DMS79 treated with DMSO at 0.1 percent for 48 hours (cell line): ENCODE results near the gene RTN1.

Experiments used
- DNase-seq: peaks from one replicate; lab custom pipeline; 2025; lab: John Stamatoyannopoulos, UW

Gene RTN1

DNA sequence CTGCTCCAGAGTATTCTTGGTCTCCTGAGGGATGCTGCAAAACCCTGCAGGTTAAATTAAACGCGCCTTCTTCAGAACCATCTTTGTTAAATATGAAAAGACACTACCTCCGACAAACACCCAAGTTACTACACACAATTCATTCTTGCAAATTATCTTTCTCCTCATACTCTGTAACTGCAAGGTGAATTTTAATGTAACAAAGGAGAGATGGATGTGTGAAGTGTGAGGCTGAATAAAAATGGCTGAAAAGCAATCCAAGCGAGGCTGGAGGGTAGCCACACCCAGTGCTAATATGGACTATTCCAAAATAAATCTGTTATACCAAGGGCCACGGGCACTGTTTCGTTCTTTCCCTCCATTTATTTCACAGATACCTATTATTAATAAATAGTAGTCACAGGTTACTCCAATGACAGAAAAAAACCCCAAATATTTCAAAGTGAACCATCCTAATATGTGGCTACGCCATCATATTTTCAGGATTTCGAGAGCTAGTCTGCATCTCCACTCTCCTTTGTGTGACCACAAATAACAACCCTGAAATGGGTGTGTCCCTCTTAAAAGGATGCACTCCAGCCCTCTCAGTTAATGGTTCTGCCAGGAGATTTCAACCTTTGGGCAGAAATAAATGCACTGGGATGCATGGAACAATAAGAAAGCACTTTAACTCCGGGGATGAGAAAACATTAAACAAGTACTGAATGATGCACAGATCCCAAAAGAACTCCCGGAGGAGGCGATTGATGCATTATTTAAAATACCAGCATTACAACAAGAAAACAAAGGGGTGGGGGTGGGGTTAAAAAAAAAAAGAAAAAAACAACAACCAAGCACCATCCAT, 240.9 kb downstream of the RTN1 start:
- DNase-seq: peak; percentile 76

- DNase-seq: no peak
Measured at GRCh38 chr14:59627011-59627520, 243.5 kb downstream of the RTN1 start.

GRCh38 chr14:59622631-59623030, 247.9 kb downstream of the RTN1 start:
- DNase-seq: no peak

- no peak for DNase-seq
Measured at GRCh38 chr14:59619061-59619460, 251.5 kb downstream of the RTN1 start.

DNA sequence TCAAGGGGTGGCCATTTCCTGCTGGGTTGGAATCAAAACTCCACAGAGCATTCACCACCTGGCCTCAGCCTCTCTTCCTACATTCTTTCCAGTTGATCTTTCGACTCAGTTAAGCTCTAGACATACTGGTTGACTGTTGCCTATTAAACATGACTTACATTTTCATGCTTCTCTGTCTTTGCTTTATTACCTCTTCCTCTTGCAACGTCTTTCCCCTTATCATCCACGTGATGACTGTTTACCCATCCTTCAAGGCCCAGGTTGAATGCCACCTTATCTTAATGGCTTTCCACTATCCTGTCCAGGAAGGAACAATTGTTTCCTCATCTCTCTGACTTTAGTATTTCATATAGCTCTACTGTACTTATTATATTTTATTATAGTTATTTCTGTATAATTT, 269.5 kb downstream of the RTN1 start:
- DNase-seq: no peak

DNA sequence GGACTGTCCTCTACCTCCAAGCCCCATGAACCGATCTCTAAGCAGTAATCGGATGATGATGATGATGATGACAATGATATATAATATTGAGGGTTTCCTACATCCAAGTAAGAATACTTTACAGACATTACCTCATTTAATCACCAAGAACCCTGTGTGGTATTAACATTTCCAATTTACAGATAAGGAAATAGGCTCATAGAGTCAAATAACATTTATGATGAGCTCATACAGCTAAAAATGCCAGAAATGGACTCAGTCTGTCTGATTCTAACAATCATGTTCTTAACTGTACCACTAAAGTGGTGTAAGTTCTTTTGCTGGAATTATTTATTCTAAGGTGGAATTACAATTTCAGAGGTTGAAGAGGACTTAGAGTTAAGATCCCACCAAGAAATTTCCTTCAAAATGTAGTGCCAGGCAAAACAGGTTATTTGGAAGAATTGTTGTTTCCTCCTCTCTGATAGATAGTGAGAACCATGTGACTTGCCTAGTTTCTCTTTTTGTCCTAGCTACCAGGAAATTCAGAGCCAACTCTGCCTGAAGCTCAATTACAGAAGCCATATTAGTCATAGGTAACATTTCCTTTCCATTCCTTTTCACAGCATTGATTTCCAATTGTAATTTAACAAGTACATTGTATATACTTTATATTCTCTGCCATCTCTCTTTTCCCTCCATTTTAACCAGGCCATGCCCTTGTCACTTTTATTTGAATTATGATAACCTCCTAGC, 270.2 kb downstream of the RTN1 start:
- no peak for DNase-seq

DNA sequence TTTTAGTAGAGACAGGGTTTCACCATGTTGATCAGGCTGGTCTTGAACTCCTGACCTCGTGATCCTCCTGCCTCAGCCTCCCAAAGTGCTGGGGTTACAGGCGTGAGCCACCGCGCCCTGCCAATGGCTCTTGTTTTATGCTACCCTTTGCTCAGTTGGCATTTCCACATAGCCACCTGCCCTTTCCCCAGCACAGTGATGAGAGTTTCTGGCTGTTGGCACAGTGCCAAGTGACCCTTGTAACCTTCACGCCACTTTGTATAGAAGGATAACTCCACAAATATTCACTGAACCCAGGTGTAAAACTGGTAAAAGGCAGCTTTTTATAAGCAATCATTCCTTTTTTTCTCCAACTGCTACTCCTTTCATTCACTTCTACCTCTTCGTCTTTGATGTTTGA, 275.5 kb downstream of the RTN1 start:
- DNase-seq: no peak

DNA sequence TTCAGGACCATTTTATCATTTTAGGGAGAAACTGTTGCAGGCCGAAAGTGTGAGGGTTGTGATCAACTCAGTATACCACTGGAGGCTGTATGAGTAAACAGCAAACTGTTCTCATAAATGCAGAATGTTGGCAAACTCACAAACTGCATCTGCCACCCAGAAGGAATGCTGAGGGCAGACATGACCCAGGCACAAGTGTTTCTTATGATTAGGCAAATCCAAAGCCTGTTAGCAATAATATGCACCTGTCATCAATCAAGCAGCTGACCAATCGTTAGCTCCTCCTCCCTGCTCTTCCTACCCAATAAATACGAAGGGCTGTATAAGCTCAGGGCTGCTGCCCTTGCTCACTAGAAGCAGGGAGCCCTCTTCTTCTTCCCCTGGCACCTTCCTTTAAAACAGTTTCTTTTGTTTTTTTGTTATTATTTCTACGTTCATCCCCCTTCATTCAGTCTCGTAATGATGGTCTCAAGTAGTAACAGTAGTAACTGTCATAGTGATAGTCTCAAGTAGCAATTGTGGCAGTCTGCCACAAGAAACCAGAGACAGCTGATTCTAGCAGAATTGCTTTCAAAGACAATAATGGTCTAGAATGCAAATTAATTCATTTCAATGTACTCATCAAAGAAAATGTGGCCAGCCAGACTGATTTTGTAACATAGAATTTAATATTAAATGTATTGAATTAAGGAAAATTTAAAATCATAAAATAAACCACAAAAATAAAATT, 278.8 kb downstream of the RTN1 start:
- no peak for DNase-seq

GRCh38 chr14:59588101-59588500, 282.5 kb downstream of the RTN1 start:
- DNase-seq: no peak

DNA sequence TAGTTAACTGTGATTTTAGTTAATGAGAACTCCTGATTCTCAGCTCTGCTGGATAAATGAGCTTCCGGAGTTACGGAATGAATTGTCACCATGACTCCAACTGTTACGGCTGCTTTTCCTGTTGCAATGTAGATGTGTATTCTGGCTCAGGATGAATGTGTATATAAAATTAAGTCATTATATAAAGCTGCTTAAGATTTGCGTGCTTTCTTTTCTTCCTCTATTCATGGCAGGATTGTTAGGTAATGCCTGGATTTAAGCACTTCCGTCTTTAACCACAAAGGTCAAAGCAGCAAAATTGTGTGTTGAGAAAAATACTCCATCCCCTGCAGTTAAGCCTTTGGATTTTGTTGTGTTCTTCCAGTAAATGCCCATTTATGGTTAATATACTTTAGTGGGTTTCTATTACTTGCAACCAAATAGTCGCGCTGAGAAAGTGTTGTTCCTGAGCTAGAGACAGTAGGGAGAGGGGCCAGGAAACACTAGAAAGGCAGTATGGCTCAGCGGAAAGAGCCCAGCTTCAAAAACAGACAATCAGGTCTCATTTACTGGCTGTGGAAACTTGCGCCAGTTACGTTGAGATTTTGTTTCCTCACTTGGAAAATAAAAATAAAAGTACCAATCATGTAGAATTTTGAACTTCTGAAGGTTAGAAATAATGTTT, 284.6 kb downstream of the RTN1 start:
- no peak for DNase-seq

- DNase-seq: no peak
Measured at GRCh38 chr14:59583755-59584154, 286.8 kb downstream of the RTN1 start.

DNA sequence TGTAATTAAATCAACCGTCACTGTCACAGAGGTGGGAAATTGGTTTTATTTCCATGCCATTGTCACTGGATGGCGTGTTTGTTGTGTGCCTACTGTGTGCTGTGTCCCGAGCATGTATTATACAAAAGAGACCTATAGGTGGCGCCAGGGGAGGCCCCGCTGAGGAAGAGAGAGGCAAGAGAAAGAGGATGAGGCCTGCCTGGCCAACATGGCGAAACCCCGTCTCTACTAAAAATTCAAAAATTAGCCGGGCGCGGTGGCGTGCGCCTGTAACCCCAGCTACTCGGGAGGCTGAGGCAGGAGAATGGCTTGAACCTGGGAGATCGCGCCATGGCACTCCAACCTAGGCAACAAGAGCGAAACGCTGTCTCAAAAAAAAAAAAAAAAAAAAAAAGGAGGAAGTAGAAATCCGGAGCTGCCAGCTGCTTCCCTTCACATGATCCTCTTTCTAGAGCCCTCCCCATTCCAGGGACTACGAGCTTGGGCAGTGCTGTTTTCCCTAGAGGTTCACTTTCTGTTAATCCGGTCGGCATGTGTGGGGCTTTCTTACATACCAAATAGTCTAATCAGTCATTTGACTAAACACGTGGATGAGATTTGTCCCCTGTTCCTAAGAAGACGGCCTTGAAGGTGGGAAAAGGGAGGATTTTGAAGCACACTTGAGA, 287.6 kb downstream of the RTN1 start:
- DNase-seq: no peak

DNA sequence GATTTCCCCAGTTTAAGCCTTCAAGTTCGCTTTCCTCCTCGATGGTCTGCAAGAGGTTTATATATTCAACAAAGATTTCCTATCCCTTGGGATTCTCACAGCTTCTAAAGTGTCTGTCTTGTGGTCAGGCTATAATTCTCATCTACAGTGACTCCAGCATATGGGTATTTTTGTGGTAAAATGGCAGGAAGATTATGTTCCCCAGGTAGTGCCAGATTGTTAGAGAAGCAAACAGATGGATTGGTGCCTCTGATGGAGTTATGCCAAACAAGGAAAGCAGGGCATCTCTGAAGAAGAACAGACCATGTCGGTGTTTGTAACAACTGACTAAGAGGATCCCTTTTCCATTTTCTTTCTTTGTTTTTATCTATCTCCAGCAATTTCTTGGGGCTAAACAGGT, 288.4 kb downstream of the RTN1 start:
- no peak for DNase-seq

DNA sequence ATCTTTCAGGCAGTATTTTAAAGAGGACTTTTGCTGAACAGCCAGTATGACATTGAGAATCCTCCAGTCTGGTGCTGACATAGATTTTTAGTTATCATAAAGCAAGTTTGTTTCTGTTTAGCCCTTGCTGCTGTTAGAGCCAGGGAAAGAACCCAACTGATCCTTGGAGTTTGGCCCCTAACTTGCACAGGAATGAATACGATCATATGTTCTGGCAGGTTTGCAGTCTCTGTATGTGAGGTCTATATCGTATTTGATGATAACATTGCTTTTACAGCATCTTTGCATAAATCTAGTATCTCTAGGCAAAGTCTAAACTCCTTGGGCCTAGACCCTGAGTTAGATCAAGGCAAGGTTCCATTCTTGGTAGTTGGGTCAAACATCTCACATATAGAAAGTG, 289.7 kb downstream of the RTN1 start:
- no peak for DNase-seq

- DNase-seq: peak; percentile 94
Measured at GRCh38 chr14:59576332-59577294, 294.0 kb downstream of the RTN1 start, which contains the start of gene CCDC175. TSS of gene CCDC175 (minus strand) at chr14:59576812. CDS start at chr14:59576775, 37 bp downstream.

DNA sequence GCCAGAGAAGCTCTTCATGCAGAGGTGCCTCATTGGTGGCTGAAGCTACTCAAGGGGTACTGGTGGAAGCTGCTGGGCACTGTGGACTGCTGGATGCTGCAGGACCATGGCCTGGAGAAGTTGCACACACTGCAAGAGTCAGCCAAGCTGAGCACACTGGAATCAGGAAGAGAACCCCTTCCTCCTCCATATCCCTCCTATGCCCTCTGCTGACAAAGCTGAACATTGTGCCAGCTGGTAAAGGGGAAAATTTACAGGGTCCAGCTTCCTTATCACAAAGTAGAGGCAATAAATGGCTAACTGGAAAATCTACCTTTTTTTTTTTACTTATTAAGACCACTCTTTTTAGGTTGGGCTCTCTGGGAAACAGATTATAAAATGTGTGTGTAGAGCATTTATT, 300.5 kb downstream of the RTN1 start:
- DNase-seq: no peak

GRCh38 chr14:59566725-59567124, 303.9 kb downstream of the RTN1 start:
- no peak for DNase-seq

GRCh38 chr14:59566296-59566695, 304.3 kb downstream of the RTN1 start:
- DNase-seq: no peak

DNA sequence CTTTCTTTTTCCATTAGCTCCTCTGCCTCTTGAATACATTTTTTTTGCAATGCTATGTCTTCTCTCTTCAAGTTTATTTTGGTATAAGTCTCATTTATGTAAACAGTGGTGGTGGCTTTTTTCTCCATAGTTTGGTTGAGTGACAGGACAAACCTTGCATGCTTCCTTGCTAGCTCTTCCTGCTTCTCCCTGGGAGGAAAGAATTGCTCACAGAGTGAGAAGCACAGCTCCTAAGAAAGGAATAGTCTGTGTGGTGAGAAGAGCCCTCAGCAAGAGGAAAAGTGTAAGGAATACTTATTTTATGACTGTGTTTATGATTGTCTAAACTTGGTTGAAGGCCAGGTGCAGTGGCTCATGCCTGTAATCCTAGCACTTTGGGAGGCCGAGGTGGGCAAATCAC, 305.5 kb downstream of the RTN1 start:
- no peak for DNase-seq

DNA sequence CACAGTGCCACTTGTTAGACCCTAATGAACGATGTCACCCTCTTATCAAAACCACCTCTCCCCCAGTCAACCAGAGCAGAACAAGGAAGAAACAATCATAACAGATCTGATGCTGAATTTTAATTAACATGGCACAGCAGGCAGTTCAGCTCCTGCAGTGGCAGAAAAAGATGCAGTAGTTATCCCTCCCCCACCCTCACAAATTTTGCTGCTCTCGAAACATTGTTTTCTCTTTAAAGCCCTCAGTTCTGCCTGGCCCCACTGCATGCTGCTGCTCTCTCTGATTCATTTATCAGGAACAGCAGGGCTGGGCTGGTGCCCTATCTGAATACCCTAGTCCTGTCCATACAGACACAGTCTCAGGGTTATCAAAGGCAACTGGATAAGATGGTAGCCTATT, 306.2 kb downstream of the RTN1 start:
- DNase-seq: peak; percentile 69
